Mucosa of descending colon (tissue), 3 donors: ENCODE measurements around the gene YBX2. TPM values are rescaled to one million over a fixed set of nuclear protein-coding genes. Genes with fewer than 3 reads are reported as not detected.

Source experiments
- ATAC-seq: fragments of 200-7000 bp; cut with Tn5 transposase; one replicate; pipeline ENCODE4 v1.9.1; 2020; ENCODE audit warnings: mild to moderate bottlenecking, moderate library complexity
- DNase-seq, 3 donors: peaks; one replicate each; pipeline ENCODE4 v3.0.0-alpha.2; 2020
- H3K36me3 ChIP-seq: fragments of 200-600 bp; one replicate; pipeline ENCODE4 v1.8.0; 2021; ENCODE audit warnings: low read depth, mild to moderate bottlenecking
- H3K4me1 ChIP-seq: fragments of 200-600 bp; one replicate; pipeline ENCODE4 v1.8.0; 2021; ENCODE audit warnings: low read depth, mild to moderate bottlenecking
- H3K4me3 ChIP-seq: fragments of 200-600 bp; one replicate; pipeline ENCODE4 v1.8.0; 2021; ENCODE audit warnings: mild to moderate bottlenecking
- H3K9me3 ChIP-seq: fragments of 200-600 bp; one replicate; pipeline ENCODE4 v1.8.0; 2021; ENCODE audit warnings: mild to moderate bottlenecking
- CTCF ChIP-seq: fragments of 200-600 bp; IDR thresholded peaks from one replicate; pipeline ENCODE4 v1.8.0; 2022; ENCODE audit warnings: antibody characterized with exemption, mild to moderate bottlenecking
- intact Hi-C, 2 donors: fragments of 100-400 bp; cut with DNase I in 1 of 2; cut with micrococcal nuclease in 1 of 2; formaldehyde crosslinking; loops; one replicate each; pipeline versions ENCODE4 v1.11.0 to v1.11.1; 2022; cut with DNase I, micrococcal nuclease
- total RNA-seq, 3 donors: library from RNA; stranded (reverse); fragmentation: NEBNext Ultra II Directional in 2 of 3; extraction: Animal tissue kit (Norgen Biotek cat#: 25700) in 2 of 3; gene quantifications; one replicate each; pipeline versions ENCODE4 v1.2.1 to v1.2.4, GENCODE V29; 2021 to 2023
- donor health status: DM: no; HTN: no; CAD: no; lungs with moderate emphysema.
- donor health status: DM: no; HTN: no; CAD: no.
- donor health status: DM: no; HTN: yes; CAD: no.

Gene YBX2
- total RNA-seq, 3 donors from 2014 or later, result 17.9 to 71.4 (median 37.8) TPM

GRCh38 chr17:7281074-7281952 lies 13.1 kb downstream of the YBX2 start, which contains the start of gene SLC2A4:
Gene SLC2A4 (plus strand): TSS chr17:7281718. CDS start chr17:7281935, 217 bp downstream.
- Histone ChIP-seq H3K36me3 (no peaks in the 10 kb centered on the region), H3K9me3 (no peaks in the 10 kb centered on the region), H3K4me3 (peak within 1 kb of the TSS; percentile 9), H3K4me1 (peaks cover 27% of the 10 kb centered on the region)
- intact Hi-C loops, result no loop called here
- TF ChIP-seq CTCF, result no peak
- DNase-seq (peak; percentile 96 to 99 (median 98)), ATAC-seq (peak; percentile 90)

GRCh38 chr17:7280519-7281073 lies 13.8 kb downstream of the YBX2 start:
- Histone ChIP-seq H3K4me3 (peak overlapping the region; percentile 9), H3K9me3 (no peaks in the 10 kb centered on the region), H3K4me1 (peaks cover 27% of the 10 kb centered on the region), H3K36me3 (no peaks in the 10 kb centered on the region)
- TF ChIP-seq CTCF, result peak; percentile 90
- ATAC-seq (peak; percentile 83), DNase-seq (peak; percentile 86 to 93 (median 88))
- intact Hi-C loops, result no loop called here

- H3K9me3 ChIP-seq, result no peaks in the 10 kb centered on the region
- ATAC-seq (peak; percentile 41), DNase-seq (peak in 1 of 3 donors; percentile 65)
- no peak for TF ChIP-seq CTCF
- H3K4me1 ChIP-seq, result peaks cover 27% of the 10 kb centered on the region
- no peaks in the 10 kb centered on the region for H3K36me3 ChIP-seq
- H3K4me3 ChIP-seq, result no peak overlapping the region
- intact Hi-C loops, result loop anchor here in 1 of 2 donors (10.0 kb wide), 1 partner anchor 65 kb away; no protein-coding TSS in a partner anchor
Observed at GRCh38 chr17:7279448-7279847, 15.0 kb downstream of the YBX2 start.

GRCh38 chr17:7266784-7267183 lies 27.7 kb downstream of the YBX2 start:
- intact Hi-C loops, result no loop called here
- TF ChIP-seq CTCF, result no peak
- no peak overlapping the region for H3K4me3 ChIP-seq
- no peaks in the 10 kb centered on the region for H3K36me3 ChIP-seq
- no peaks in the 10 kb centered on the region for H3K9me3 ChIP-seq
- DNase-seq (no peak), ATAC-seq (no peak)
- peaks cover 18% of the 10 kb centered on the region for H3K4me1 ChIP-seq

GRCh38 chr17:7263801-7264078 lies 30.7 kb downstream of the YBX2 start:
- peak in 2 of 3 donors; percentile 71 to 81 for DNase-seq
- no peak for TF ChIP-seq CTCF
- Histone ChIP-seq H3K4me1 (peaks cover 19% of the 10 kb centered on the region), H3K4me3 (no peak overlapping the region), H3K36me3 (no peaks in the 10 kb centered on the region), H3K9me3 (no peaks in the 10 kb centered on the region)
- intact Hi-C loops, result no loop called here
- ATAC-seq, result peak; percentile 14
